Smooth muscle cell (in vitro differentiated cells): Measurements from ENCODE around the gene CDKL5. TPM values are rescaled to one million over a fixed set of nuclear protein-coding genes. Genes with fewer than 3 reads are reported as not detected.

Experiments
- DNase-seq: peaks from one replicate; lab custom pipeline; 2025; ENCODE audit not compliant: unreplicated experiment; lab: John Stamatoyannopoulos, UW
- H2AFZ ChIP-seq: fragments of 200-600 bp; sonication (generic); 2 replicates; pipeline ENCODE4 v1.6.0; 2016; ENCODE audit warnings: antibody characterized with exemption, low read depth, mild to moderate bottlenecking
- H3F3A ChIP-seq: fragments of 200-600 bp; sonication (generic); 2 replicates; pipeline ENCODE4 v1.6.0; 2017; ENCODE audit warnings: antibody characterized with exemption, low read depth
- H3K27ac ChIP-seq: fragments of 200-600 bp; sonication (generic); 2 replicates; pipeline ENCODE4 v1.5.1; 2016; ENCODE audit warnings: low read depth, mild to moderate bottlenecking
- H3K27me3 ChIP-seq: fragments of 200-600 bp; sonication (generic); 2 replicates; pipeline ENCODE4 v1.6.1; 2016; ENCODE audit warnings: low read depth, mild to moderate bottlenecking
- H3K36me3 ChIP-seq: fragments of 200-600 bp; sonication (generic); 2 replicates; pipeline ENCODE4 v1.5.1; 2016; ENCODE audit warnings: low read depth
- H3K4me1 ChIP-seq: fragments of 200-600 bp; sonication (generic); 2 replicates; pipeline ENCODE4 v1.5.1; 2016; ENCODE audit warnings: low read depth
- H3K4me2 ChIP-seq: fragments of 200-600 bp; sonication (generic); 2 replicates; pipeline ENCODE4 v1.6.0; 2016; ENCODE audit warnings: mild to moderate bottlenecking
- H3K4me3 ChIP-seq: fragments of 200-600 bp; sonication (generic); 2 replicates; pipeline ENCODE4 v1.5.1; 2016; ENCODE audit warnings: mild to moderate bottlenecking
- H3K79me2 ChIP-seq: fragments of 200-600 bp; sonication (generic); 2 replicates; pipeline ENCODE4 v1.6.0; 2016; ENCODE audit warnings: low read depth, mild to moderate bottlenecking
- H3K9ac ChIP-seq: fragments of 200-600 bp; sonication (generic); 2 replicates; pipeline ENCODE4 v1.6.0; 2016; ENCODE audit warnings: low read depth
- H3K9me3 ChIP-seq: fragments of 200-600 bp; sonication (generic); replicated peaks from 2 replicates; pipeline ENCODE4 v1.5.1; 2016; ENCODE audit warnings: low read depth
- H4K20me1 ChIP-seq: fragments of 200-600 bp; sonication (generic); 2 replicates; pipeline ENCODE4 v1.6.0; 2016; ENCODE audit warnings: low read depth
- CTCF ChIP-seq: fragments of 200-600 bp; sonication (generic); IDR thresholded peaks from 2 replicates; pipeline ENCODE4 v1.5.1; 2017; ENCODE audit warnings: borderline replicate concordance, mild to moderate bottlenecking, antibody characterized with exemption; ENCODE audit not compliant: insufficient read depth, poor library complexity, severe bottlenecking
- WGBS: methylation state at CpG from one replicate; pipeline ENCODE4 v1.1.7; 2016; ENCODE audit warnings: low lambda C conversion rate; 5-methylcytosine and 5-hydroxymethylcytosine counted together
- polyA plus RNA-seq: library from polyadenylated mRNA; unstranded; fragments of >200 nt; fragmentation: Nextera tagmentation; extraction: Ambion mirVana; gene quantifications from 2 replicates; pipeline ENCODE4 v1.2.1, GENCODE V29; 2016
- total RNA-seq: library from RNA; depleted of rRNA; stranded (reverse); fragments of >200 nt; gene quantifications from 2 replicates; pipeline ENCODE4 v1.2.3, GENCODE V29; 2014

Gene CDKL5
- total and polyA plus RNA-seq, 2 experiments from 2014 or later = 3.4 to 14.4 TPM

- no peak for DNase-seq
- no peak for TF ChIP-seq CTCF
- Histone ChIP-seq H3K9ac (no peak overlapping the region), H4K20me1 (no peaks in the 10 kb centered on the region), H3K9me3 (no peaks in the 10 kb centered on the region), H3K4me1 (no peaks in the 10 kb centered on the region), H3K4me3 (no peak overlapping the region), H3F3A (no peaks in the 10 kb centered on the region), H3K36me3 (no peaks in the 10 kb centered on the region), H3K79me2 (no peaks in the 10 kb centered on the region), H3K4me2 (no peak overlapping the region), H3K27ac (no peak overlapping the region), H2AFZ (no peak overlapping the region), H3K27me3 (no peaks in the 10 kb centered on the region)
- 75% methylated on average over 2 of the region's 2 CpGs for WGBS
Observed at GRCh38 chrX:18591834-18592233, 166.4 kb downstream of the CDKL5 start.

GRCh38 chrX:18594079-18594478 is 168.7 kb downstream of the CDKL5 start:
- H3K36me3 ChIP-seq = no peaks in the 10 kb centered on the region
- no peak overlapping the region for H3K27ac ChIP-seq
- no peaks in the 10 kb centered on the region for H3F3A ChIP-seq
- H3K9ac ChIP-seq = no peak overlapping the region
- 82% methylated on average over 2 of the region's 2 CpGs for WGBS
- no peaks in the 10 kb centered on the region for H4K20me1 ChIP-seq
- no peaks in the 10 kb centered on the region for H3K27me3 ChIP-seq
- no peak for TF ChIP-seq CTCF
- H3K9me3 ChIP-seq = no peaks in the 10 kb centered on the region
- H3K4me1 ChIP-seq = no peaks in the 10 kb centered on the region
- DNase-seq = no peak
- H3K79me2 ChIP-seq = no peaks in the 10 kb centered on the region
- H3K4me2 ChIP-seq = no peak overlapping the region
- no peak overlapping the region for H3K4me3 ChIP-seq
- no peak overlapping the region for H2AFZ ChIP-seq

- Histone ChIP-seq H3K4me3 (no peak overlapping the region), H3K27me3 (no peaks in the 10 kb centered on the region), H3K4me1 (no peaks in the 10 kb centered on the region), H4K20me1 (no peaks in the 10 kb centered on the region), H3K79me2 (no peaks in the 10 kb centered on the region), H3K9me3 (no peaks in the 10 kb centered on the region), H3K4me2 (no peak overlapping the region), H2AFZ (no peak overlapping the region), H3K9ac (no peak overlapping the region), H3K27ac (no peak overlapping the region), H3F3A (no peaks in the 10 kb centered on the region), H3K36me3 (no peaks in the 10 kb centered on the region)
- DNase-seq = no peak
- no peak for TF ChIP-seq CTCF
- 66% methylated on average over 4 of the region's 4 CpGs for WGBS
Observed at GRCh38 chrX:18596096-18596495, 170.7 kb downstream of the CDKL5 start.

GRCh38 chrX:18598413-18598812 is 173.0 kb downstream of the CDKL5 start:
- WGBS = 59% methylated on average over 2 of the region's 2 CpGs
- H4K20me1 ChIP-seq = no peaks in the 10 kb centered on the region
- no peaks in the 10 kb centered on the region for H3K4me1 ChIP-seq
- H3K27me3 ChIP-seq = no peaks in the 10 kb centered on the region
- no peak overlapping the region for H3K4me3 ChIP-seq
- H3K36me3 ChIP-seq = no peaks in the 10 kb centered on the region
- H3K79me2 ChIP-seq = no peaks in the 10 kb centered on the region
- no peak overlapping the region for H2AFZ ChIP-seq
- no peaks in the 10 kb centered on the region for H3F3A ChIP-seq
- H3K9me3 ChIP-seq = no peaks in the 10 kb centered on the region
- peak overlapping the region; percentile 50 for H3K27ac ChIP-seq
- no peak overlapping the region for H3K9ac ChIP-seq
- H3K4me2 ChIP-seq = no peak overlapping the region
- TF ChIP-seq CTCF = no peak
- no peak for DNase-seq
